ENCODE results near the gene LHX8. TPM values are rescaled to one million over a fixed set of nuclear protein-coding genes. Genes with fewer than 3 reads are reported as not detected.

The LHX8 gene
- total and polyA plus RNA-seq, 9 of the 15 experiments (the other 6 are each of a cell fraction or from before 2014, with no cell fraction given), result not detected

- no peak for TF ChIP-seq TFAM (CRISPR knock-in tag; conservative IDR thresholded peaks at IDR 0.05)
- no peak for TF ChIP-seq SIRT6 (IDR thresholded peaks at IDR 0.05; ENCODE audit: low read depth, low read length)
- TF ChIP-seq ZNF174 (CRISPR knock-in tag; IDR thresholded peaks at IDR 0.05), result no peak
- no peak for TF ChIP-seq HBP1 (CRISPR knock-in tag; IDR thresholded peaks at IDR 0.05)
- no peak for TF ChIP-seq TSHZ1 (CRISPR knock-in tag; IDR thresholded peaks at IDR 0.05)
- TF ChIP-seq WHSC1 (IDR thresholded peaks at IDR 0.05; ENCODE audit: low read length), result no peak
- TF ChIP-seq HNRNPL (IDR thresholded peaks at IDR 0.05; ENCODE audit: low read depth, low read length), result no peak
- TF ChIP-seq ZC3H8 (IDR thresholded peaks at IDR 0.05), result no peak
- no peak for TF ChIP-seq GTF2E2 (tag; IDR thresholded peaks at IDR 0.05)
- TF ChIP-seq SP2 (IDR thresholded peaks at IDR 0.05; ENCODE audit: extremely low read depth, low read depth, low read length, poor library complexity, severe bottlenecking), result no peak
- no peak for TF ChIP-seq ZNF830 (CRISPR knock-in tag; IDR thresholded peaks at IDR 0.05)
Observed at GRCh38 chr1:75087278-75087677, 46.9 kb upstream of the LHX8 start (continued).
